Body of pancreas (tissue), 4 donors: ENCODE measurements around the gene MED27. TPM values are rescaled to one million over a fixed set of nuclear protein-coding genes. Genes with fewer than 3 reads are reported as not detected.

Source experiments
- ATAC-seq: fragments of 150-250 bp; one replicate; pipeline ENCODE4 v1.9.1; 2016
- DNase-seq, 4 donors: peaks; one replicate each; pipeline ENCODE4 v3.0.0-alpha.2; 2019
- H3K27ac ChIP-seq, 4 donors: fragments of 200-600 bp; sonication (generic); 1 replicate in 3 of 4; 2 replicates in 1 of 4; pipeline versions ENCODE4 v1.5.1 to v1.6.1; 2016 to 2019; ENCODE audit warnings: mild to moderate bottlenecking in 1 of 4, mixed read lengths in 1 of 4, moderate library complexity in 1 of 4
- H3K27me3 ChIP-seq, 2 donors: fragments of 200-600 bp; sonication (generic); one replicate each; pipeline ENCODE4 v1.6.0; 2016; ENCODE audit warnings: mild to moderate bottlenecking in 1 of 2
- H3K36me3 ChIP-seq, 2 donors: fragments of 200-600 bp; sonication (generic); replicated peaks in 1 of 2; 2 replicates each; pipeline ENCODE4 v1.5.1; 2016; ENCODE audit warnings: low read depth in 2 of 2; ENCODE audit not compliant: insufficient read depth in 1 of 2
- H3K4me1 ChIP-seq: fragments of 200-600 bp; sonication (generic); one replicate; pipeline ENCODE4 v1.6.0; 2016
- H3K4me3 ChIP-seq, 2 donors: fragments of 200-600 bp; sonication (generic); 1 replicate in 1 of 2; 2 replicates in 1 of 2; pipeline ENCODE4 v1.5.1; 2016 to 2019
- H3K9me3 ChIP-seq, 3 donors: fragments of 200-600 bp; sonication (generic); 1 replicate in 2 of 3; 2 replicates in 1 of 3; pipeline ENCODE4 v1.5.1; 2016
- POLR2A ChIP-seq, 3 donors: fragments of 450-650 bp; IDR thresholded peaks; one replicate each; pipeline ENCODE4 v1.6.1; 2016; ENCODE audit warnings: antibody characterized with exemption in 3 of 3, mild to moderate bottlenecking in 2 of 3
- WGBS, 2 donors: methylation state at CpG; one replicate each; pipeline ENCODE4 v1.1.5; 2017; 5-methylcytosine and 5-hydroxymethylcytosine counted together
- intact Hi-C: fragments of 100-400 bp; cut with DNase I; formaldehyde crosslinking; loops from one replicate; pipeline ENCODE4 v1.15.1; 2023
- total RNA-seq, 2 donors: library from RNA; depleted of rRNA; stranded (reverse); fragments of >200 nt; gene quantifications; one replicate each; pipeline ENCODE4 v1.1.0, GENCODE V29; 2016
- TF ChIP-seq, protein P1 (sequence below), 7 experiments: fragments of 450-650 bp in 4 of 7; fragments of 200-600 bp in 3 of 7; sonication (generic) in 3 of 7; IDR thresholded peaks; one replicate each; pipeline ENCODE4 v1.5.1; 2016 to 2019; ENCODE audit warnings: antibody characterized with exemption in 7 of 7

Gene MED27
- total RNA-seq, 2 donors from 2014 or later = 3.4 to 11.5 TPM

DNA sequence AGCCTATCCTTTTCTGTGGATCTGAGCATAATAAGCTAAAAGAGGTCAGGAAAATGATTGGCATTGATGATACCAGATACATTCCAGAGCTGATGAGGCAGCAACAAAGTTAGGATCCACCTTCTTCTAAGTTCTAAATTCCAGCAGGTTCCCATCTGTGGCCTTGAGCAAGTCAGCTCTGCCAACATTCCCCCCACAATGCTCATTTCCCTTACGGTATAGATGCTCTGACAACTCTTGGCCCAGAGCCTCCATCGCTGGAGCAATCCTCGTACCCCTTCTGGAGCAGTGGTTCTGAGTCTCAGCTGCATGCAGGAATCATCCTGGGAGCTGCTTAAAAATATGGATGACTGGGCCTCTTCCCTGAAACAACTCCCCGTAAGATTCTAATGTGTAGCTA, 78.1 kb downstream of the MED27 start:
- TF ChIP-seq, protein P1, sequence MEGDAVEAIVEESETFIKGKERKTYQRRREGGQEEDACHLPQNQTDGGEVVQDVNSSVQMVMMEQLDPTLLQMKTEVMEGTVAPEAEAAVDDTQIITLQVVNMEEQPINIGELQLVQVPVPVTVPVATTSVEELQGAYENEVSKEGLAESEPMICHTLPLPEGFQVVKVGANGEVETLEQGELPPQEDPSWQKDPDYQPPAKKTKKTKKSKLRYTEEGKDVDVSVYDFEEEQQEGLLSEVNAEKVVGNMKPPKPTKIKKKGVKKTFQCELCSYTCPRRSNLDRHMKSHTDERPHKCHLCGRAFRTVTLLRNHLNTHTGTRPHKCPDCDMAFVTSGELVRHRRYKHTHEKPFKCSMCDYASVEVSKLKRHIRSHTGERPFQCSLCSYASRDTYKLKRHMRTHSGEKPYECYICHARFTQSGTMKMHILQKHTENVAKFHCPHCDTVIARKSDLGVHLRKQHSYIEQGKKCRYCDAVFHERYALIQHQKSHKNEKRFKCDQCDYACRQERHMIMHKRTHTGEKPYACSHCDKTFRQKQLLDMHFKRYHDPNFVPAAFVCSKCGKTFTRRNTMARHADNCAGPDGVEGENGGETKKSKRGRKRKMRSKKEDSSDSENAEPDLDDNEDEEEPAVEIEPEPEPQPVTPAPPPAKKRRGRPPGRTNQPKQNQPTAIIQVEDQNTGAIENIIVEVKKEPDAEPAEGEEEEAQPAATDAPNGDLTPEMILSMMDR (IDR thresholded peaks at IDR 0.05) = no peak
- no peak for TF ChIP-seq POLR2A (IDR thresholded peaks at IDR 0.05)
- Histone ChIP-seq H3K9me3 (no peaks in the 10 kb centered on the region), H3K4me3 (no peak overlapping the region), H3K4me1 (peaks cover 18% of the 10 kb centered on the region), H3K27ac (no peak overlapping the region), H3K27me3 (no peaks in the 10 kb centered on the region), H3K36me3 (no peaks in the 10 kb centered on the region)
- 94 to 97% methylated on average over 4 of the region's 4 CpGs for WGBS, 2 donors
- ATAC-seq = no peak
- DNase-seq = no peak
- intact Hi-C loops = no loop called here

GRCh38 chr9:132000659-132001058, 79.0 kb downstream of the MED27 start:
- TF ChIP-seq, protein P1 (IDR thresholded peaks at IDR 0.05) = no peak
- TF ChIP-seq POLR2A (IDR thresholded peaks at IDR 0.05) = no peak
- DNase-seq (no peak), ATAC-seq (no peak)
- H3K36me3 ChIP-seq = no peaks in the 10 kb centered on the region
- no peaks in the 10 kb centered on the region for H3K9me3 ChIP-seq
- intact Hi-C loops = no loop called here
- no peak overlapping the region for H3K4me3 ChIP-seq
- H3K4me1 ChIP-seq = peaks cover 20% of the 10 kb centered on the region
- no peak overlapping the region for H3K27ac ChIP-seq
- no peaks in the 10 kb centered on the region for H3K27me3 ChIP-seq
- WGBS, 2 donors = 95 to 98% methylated on average over 3 of the region's 3 CpGs

DNA sequence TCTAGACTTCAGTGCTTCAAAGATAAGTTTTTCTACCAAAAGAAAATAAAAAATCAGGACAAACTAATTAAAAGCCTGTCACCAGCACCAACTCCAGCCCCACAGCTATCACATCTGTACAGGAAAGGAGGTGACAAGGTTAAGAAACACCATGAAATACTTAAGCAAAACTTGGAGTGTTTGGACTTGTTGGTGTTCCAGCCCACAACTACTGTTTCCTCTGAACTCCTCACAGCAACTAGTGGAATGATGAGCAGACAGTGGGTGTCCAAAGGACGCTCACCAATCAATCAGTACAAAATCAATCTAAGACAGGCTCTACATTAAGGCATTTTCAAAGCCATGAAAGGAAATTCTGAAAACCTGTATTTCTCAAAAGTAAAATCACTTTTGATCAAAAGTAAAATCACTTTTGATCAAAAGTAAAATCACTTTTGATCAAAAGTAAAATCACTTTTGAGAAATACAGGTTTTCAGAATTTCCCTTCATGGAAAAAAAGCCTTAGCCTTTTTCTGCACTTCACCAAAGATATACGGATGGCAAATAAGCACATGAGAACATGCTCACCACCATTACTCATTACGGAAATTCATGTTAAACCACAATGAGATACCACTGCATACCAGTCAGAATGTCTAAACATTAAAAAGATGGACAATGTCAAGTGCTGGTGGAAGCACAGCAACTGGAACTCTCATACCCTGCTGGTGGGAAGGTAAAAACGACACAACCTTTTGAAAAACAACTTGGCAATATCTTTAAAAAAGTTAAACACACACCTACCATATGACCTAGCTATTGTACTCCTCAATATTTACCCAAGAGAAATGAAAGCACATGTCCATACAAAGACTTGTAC, 79.7 kb downstream of the MED27 start:
- WGBS, 2 donors = 90 to 94% methylated on average over 4 of the region's 4 CpGs
- no peaks in the 10 kb centered on the region for H3K36me3 ChIP-seq
- ATAC-seq = no peak
- intact Hi-C loops = no loop called here
- H3K27ac ChIP-seq = no peak overlapping the region
- no peak for DNase-seq
- no peak for TF ChIP-seq POLR2A (IDR thresholded peaks at IDR 0.05)
- TF ChIP-seq, protein P1 (IDR thresholded peaks at IDR 0.05) = no peak
- H3K4me1 ChIP-seq = peaks cover 20% of the 10 kb centered on the region
- H3K27me3 ChIP-seq = no peaks in the 10 kb centered on the region
- H3K9me3 ChIP-seq = no peaks in the 10 kb centered on the region
- H3K4me3 ChIP-seq = no peak overlapping the region

DNA sequence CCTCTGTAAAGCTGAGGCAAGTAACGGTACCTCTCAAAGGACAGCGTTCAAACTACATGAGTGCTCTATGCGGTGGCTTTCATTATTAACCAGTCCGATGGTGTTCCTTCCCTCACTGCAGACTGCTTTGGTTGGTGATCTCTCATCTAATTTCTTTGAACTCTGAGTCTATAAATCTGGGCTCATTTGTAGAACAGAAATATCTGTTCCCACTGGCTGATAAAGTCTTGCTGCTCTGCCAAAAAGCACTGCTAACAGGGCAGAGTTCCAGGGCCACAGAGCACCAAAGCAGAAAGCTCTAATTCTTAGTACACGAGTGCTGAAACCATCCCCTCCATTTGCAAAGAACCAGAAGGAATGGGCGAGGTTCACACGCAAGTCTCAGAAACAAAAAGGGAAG, 81.9 kb downstream of the MED27 start:
- Histone ChIP-seq H3K4me3 (no peak overlapping the region), H3K36me3 (no peaks in the 10 kb centered on the region), H3K27ac (no peak overlapping the region), H3K9me3 (no peaks in the 10 kb centered on the region), H3K4me1 (peaks cover 20% of the 10 kb centered on the region), H3K27me3 (no peaks in the 10 kb centered on the region)
- intact Hi-C loops = no loop called here
- WGBS, 2 donors = 39% methylated on average over 6 to 7 of the region's 7 CpGs
- TF ChIP-seq, protein P1 (IDR thresholded peaks at IDR 0.05) = no peak
- TF ChIP-seq POLR2A (IDR thresholded peaks at IDR 0.05) = no peak
- ATAC-seq (no peak), DNase-seq (peak; percentile 25 to 68 (median 40))

- H3K27ac ChIP-seq = no peak overlapping the region
- 28 to 35% methylated on average over 6 of the region's 6 CpGs for WGBS, 2 donors
- intact Hi-C loops = no loop called here
- no peak overlapping the region for H3K4me3 ChIP-seq
- no peaks in the 10 kb centered on the region for H3K9me3 ChIP-seq
- no peak for DNase-seq
- no peak for TF ChIP-seq POLR2A (IDR thresholded peaks at IDR 0.05)
- TF ChIP-seq, protein P1 (IDR thresholded peaks at IDR 0.05) = no peak
- H3K27me3 ChIP-seq = no peaks in the 10 kb centered on the region
- ATAC-seq = no peak
- H3K36me3 ChIP-seq = no peaks in the 10 kb centered on the region
- peaks cover 20% of the 10 kb centered on the region for H3K4me1 ChIP-seq
Observed at GRCh38 chr9:131997076-131997475, 82.6 kb downstream of the MED27 start.
